Muscle of leg (tissue), 11 donors: ENCODE results near the gene SORCS3. TPM values are rescaled to one million over a fixed set of nuclear protein-coding genes. Genes with fewer than 3 reads are reported as not detected.
A peak's percentile ranks its signal among the peaks of the same experiment; 100 is the strongest.
"Not testable (repeated sequence)": the region's sequence is repeated elsewhere in the genome, so short reads cannot be mapped to it uniquely, and the experiment has no call there.

ENCODE experiments used
- DNase-seq: peaks from one replicate; pipeline ENCODE4 v3.0.0; 2013
- H3K27ac ChIP-seq: one replicate; pipeline ENCODE4 v1.5.1; 2013; ENCODE audit warnings: mild to moderate bottlenecking, low read length, control low read depth
- H3K27me3 ChIP-seq: one replicate; pipeline ENCODE4 v1.6.1; 2013; ENCODE audit warnings: low read length; ENCODE audit not compliant: control insufficient read depth, insufficient read depth
- H3K36me3 ChIP-seq: one replicate; pipeline ENCODE4 v1.6.1; 2013; ENCODE audit warnings: low read length; ENCODE audit not compliant: control insufficient read depth, insufficient read depth
- H3K4me1 ChIP-seq: one replicate; pipeline ENCODE4 v1.6.1; 2013; ENCODE audit warnings: low read length; ENCODE audit not compliant: control insufficient read depth, insufficient read depth
- H3K4me3 ChIP-seq: one replicate; pipeline ENCODE4 v1.5.1; 2013; ENCODE audit warnings: low read length, control low read depth
- H3K9me3 ChIP-seq: replicated peaks from 2 replicates; pipeline ENCODE4 v1.6.1; 2013; ENCODE audit warnings: low read depth, low read length; ENCODE audit not compliant: control insufficient read depth
- WGBS: methylation state at CpG from one replicate; pipeline ENCODE4 v1.1.5; 2013; ENCODE audit warnings: missing lambda C conversion rate; ENCODE audit not compliant: insufficient coverage; 5-methylcytosine and 5-hydroxymethylcytosine counted together
- polyA plus RNA-seq, 8 donors: library from polyadenylated mRNA; unstranded; fragments of 120-200 nt; gene quantifications; one replicate each; pipeline versions ENCODE4 v1.2.1 to v1.2.3, GENCODE V29; 2013; ENCODE audit warnings: inconsistent platforms in 1 of 8, low replicate concordance in 1 of 8; ENCODE audit not compliant: insufficient read length in 8 of 8, insufficient read depth in 1 of 8
- total RNA-seq: library from RNA; stranded (reverse); fragments of 120-200 nt; gene quantifications from one replicate; pipeline ENCODE4 v1.2.4, GENCODE V29; 2013

The SORCS3 gene
- total and polyA plus RNA-seq, 9 donors: 0.03 to 0.36 (median 0.13) TPM; not detected in 1

DNA sequence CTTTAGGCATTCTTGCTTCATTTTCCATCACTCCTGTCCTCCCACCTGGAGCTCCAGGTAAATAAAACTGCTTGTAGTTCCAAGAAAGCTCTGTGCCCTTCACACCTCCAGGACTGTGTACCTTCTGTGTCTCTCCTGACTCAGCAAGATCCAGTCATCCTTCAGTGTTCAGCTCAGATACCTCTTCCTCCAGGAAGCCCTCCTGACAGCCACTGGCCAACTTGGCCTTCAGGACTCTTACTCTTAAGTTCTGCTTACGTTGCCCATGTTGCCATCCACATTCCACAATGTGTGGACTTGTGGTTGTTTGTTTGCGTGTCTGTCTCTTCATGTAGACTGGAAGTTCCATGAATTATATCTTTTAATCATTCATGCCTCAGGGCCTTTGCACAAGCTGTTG lies 48.0 kb downstream of the SORCS3 start:
- WGBS: no CpG with 5 or more reads among the region's 2 CpGs
- no peaks in the 10 kb centered on the region for H3K9me3 ChIP-seq
- H3K36me3 ChIP-seq: no peaks in the 10 kb centered on the region
- H3K27ac ChIP-seq: no peak overlapping the region
- H3K27me3 ChIP-seq: no peaks in the 10 kb centered on the region
- no peaks in the 10 kb centered on the region for H3K4me1 ChIP-seq
- H3K4me3 ChIP-seq: no peak overlapping the region
- DNase-seq: no peak

DNA sequence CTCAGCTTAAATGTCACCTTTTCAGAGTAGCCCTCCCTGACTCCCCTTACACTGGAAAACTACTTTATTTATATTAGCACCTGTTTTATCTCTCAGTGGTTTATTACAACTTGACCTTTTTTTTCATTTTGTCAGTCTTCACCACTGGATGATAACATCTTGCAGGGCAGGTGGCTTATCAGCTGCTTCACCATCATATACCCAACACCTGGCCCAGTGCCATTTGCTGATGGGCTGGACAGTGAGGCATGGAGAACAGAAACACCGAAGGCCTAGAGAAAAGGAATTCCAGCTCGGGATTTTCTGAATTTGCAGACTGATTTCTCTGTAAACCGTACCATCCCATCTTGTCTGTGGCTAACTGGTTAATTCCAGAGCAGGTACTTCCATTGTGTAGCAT lies 48.5 kb downstream of the SORCS3 start:
- Histone ChIP-seq H3K36me3 (no peaks in the 10 kb centered on the region), H3K9me3 (no peaks in the 10 kb centered on the region), H3K4me1 (no peaks in the 10 kb centered on the region), H3K27me3 (no peaks in the 10 kb centered on the region), H3K27ac (no peak overlapping the region), H3K4me3 (no peak overlapping the region)
- no peak for DNase-seq
- 87% methylated on average over 3 of the region's 3 CpGs for WGBS

DNA sequence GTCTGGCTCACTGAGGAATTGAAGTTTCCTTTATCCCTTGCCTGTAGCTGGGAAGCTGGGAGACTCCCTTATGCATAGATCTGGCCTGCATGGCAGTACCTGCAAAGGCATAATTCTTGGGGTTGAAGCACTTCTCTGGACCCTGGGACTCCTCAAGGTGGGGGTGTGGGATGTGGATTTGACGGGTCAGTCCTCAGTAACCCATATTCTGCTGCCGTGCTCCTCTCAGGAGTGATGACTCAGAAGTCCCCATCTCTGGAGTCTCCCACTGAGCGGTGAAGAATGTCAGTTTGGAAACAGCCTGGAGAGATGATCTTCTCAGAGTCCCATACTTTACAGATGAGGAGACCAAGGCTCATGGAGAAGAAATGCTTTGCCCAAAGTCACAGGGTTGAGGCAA lies 49.0 kb downstream of the SORCS3 start:
- H3K27me3 ChIP-seq: no peaks in the 10 kb centered on the region
- H3K36me3 ChIP-seq: no peaks in the 10 kb centered on the region
- no peaks in the 10 kb centered on the region for H3K4me1 ChIP-seq
- no CpG with 5 or more reads among the region's 3 CpGs for WGBS
- H3K27ac ChIP-seq: no peak overlapping the region
- H3K4me3 ChIP-seq: no peak overlapping the region
- H3K9me3 ChIP-seq: no peaks in the 10 kb centered on the region
- no peak for DNase-seq

DNA sequence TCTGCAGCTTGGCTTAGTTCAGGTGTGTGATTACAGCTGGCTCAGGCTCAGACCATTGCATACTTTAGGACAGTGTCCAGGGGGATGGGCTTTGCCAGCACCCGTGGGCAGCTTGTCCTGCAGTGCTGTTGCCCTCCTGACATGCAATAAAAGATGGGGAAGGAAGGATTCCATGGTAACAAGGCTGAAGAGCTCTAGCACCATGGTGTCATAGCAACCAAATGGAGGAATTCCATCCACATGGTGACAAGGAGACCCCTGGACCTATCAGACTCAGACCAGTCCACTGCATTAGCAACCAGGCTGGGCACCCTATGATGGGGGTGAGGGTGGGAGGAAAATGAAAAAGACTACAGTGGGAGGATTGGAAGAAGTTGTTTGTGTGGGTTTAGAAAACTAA lies 49.9 kb downstream of the SORCS3 start:
- DNase-seq: no peak
- Histone ChIP-seq H3K36me3 (no peaks in the 10 kb centered on the region), H3K27me3 (no peaks in the 10 kb centered on the region), H3K27ac (no peak overlapping the region), H3K4me3 (no peak overlapping the region), H3K4me1 (no peaks in the 10 kb centered on the region), H3K9me3 (no peaks in the 10 kb centered on the region)
- 25% methylated on average over 1 of the region's 1 CpG for WGBS

DNA sequence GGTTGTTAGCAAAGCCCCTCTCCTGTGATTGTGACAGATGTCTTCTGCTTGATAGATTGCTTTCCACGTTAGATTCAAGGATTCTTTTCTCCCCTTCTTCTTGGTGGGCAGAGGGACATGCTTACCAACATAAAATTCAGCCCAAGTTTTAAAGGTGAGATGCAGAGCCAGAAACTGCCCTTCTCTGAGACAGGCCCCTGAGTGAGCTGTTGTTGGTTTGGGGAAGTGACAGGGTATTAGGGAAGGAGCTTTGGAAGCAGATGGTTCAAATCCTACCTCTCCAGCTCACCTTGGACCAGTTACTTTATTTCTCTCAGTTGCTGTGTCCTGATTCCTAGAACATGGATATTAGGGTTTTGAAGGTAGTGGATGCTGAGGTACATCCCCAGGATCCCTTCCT lies 53.0 kb downstream of the SORCS3 start:
- Histone ChIP-seq H3K27me3 (no peaks in the 10 kb centered on the region), H3K9me3 (no peaks in the 10 kb centered on the region), H3K27ac (no peak overlapping the region), H3K4me3 (no peak overlapping the region), H3K36me3 (no peaks in the 10 kb centered on the region), H3K4me1 (no peaks in the 10 kb centered on the region)
- DNase-seq: no peak
- no CpG with 5 or more reads among the region's 1 CpG for WGBS

DNA sequence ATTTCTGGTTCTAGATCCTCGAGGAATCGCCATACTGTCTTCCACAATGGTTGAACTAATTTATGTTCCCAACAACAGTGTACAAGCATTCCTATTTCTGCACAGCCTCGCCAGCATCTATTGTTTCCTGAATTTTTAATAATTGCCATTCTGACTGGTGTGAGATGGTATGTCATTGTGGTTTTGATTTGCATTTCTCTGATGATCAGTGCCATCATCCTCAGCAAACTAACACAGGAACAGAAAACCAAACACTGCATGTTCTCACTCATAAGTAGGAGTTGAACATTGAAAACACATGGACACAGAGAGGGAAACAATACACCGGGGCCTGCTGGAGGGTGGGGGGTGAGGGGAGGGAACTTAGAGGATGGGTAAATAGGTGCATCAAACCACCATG lies 62.2 kb downstream of the SORCS3 start:
- DNase-seq, H3K36me3 ChIP-seq, H3K4me1 ChIP-seq, H3K27ac ChIP-seq, H3K27me3 ChIP-seq, H3K9me3 ChIP-seq, H3K4me3 ChIP-seq: not testable (repeated sequence)
- WGBS: no CpG with 5 or more reads among the region's 4 CpGs

DNA sequence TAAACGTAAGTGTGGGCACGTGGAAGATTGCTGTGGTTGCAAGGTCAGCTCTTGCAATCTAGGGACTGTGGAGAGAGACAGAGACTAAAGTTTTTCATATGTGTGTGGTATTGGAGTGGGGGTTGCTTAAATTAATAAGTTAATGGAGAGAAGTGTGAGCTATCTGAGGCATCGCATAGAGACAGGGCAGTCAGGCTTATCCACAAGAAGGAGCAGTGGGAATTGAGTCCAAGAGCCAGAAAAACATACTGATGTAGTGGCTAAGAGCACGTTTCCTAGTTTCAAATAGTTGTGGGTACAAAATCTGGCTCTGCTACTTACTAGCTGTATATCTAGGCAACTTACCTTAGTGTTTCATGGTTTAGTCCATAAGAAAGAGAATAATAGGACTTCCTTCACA lies 65.8 kb downstream of the SORCS3 start:
- Histone ChIP-seq H3K4me1 (no peaks in the 10 kb centered on the region), H3K4me3 (no peak overlapping the region), H3K27me3 (no peaks in the 10 kb centered on the region), H3K9me3 (no peaks in the 10 kb centered on the region), H3K36me3 (no peaks in the 10 kb centered on the region), H3K27ac (no peak overlapping the region)
- 71% methylated on average over 3 of the region's 4 CpGs for WGBS
- no peak for DNase-seq

DNA sequence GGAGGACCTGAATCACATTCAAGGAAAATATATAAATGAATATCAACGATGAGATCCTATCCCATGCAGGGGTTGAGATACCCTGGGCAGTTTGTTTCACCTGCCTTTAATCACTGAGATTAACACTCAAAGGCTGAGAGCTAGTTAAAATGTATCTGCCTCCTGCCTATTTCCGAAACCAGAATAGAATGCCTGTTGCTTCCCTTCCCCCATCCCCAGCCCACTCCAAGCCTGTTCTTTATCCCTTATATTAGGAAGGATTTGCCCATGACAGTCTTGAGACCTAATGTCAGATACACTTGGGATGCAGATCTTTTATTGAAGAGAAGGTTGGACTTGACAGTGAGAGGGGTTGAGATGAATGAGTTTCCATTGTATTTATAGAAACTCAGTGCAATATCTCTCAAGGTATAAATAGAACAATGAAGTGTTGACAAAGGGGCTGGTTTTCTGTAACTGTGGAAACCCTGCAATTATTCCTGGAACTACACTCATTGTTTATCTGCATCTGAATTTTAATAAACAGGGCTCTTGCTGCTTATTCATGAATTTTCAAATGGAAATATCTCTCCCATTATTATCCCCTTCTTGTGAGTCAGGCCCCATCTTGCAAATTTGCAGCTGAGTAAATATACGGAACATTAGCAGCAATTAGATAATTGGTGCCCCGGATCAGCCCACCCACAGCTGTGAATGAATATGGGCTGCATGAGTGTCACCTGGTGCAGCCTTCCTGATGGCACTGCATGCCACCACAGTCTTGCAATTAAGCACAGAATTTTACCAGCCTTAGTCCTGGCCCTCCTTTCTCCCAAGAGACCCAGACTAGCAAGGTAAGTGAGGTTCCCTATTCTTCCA lies 66.7 kb downstream of the SORCS3 start:
- no peak overlapping the region for H3K27ac ChIP-seq

DNA sequence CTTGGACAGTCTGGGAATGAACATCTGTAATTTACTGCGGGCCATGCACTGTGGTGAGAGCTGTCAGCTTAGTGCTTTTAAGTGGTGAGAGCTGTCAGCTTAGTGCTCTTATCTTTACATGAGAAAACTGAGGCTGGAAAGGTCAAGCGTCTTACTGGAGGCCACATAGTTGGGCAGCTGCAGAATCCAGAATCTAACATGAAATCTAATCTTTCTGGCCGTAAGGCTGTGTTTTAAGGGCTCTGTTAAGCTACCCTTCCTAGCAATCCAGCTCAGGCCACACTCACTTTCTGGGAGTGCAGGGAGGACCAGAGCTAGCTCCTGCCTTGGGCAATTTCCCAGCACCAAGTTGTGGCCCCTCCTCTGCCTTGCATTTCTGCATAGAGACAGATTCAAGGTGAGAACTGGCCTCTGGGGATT lies 70.2 kb downstream of the SORCS3 start:
- Histone ChIP-seq H3K4me1 (no peaks in the 10 kb centered on the region), H3K9me3 (no peaks in the 10 kb centered on the region), H3K4me3 (no peak overlapping the region), H3K27me3 (no peaks in the 10 kb centered on the region), H3K27ac (no peak overlapping the region), H3K36me3 (no peaks in the 10 kb centered on the region)
- no peak for DNase-seq
- WGBS: 23% methylated on average over 3 of the region's 3 CpGs

More for the DNA sequence above, 66.7 kb downstream of the SORCS3 start:
- no CpG with 5 or more reads among the region's 4 CpGs for WGBS
- DNase-seq: peak; percentile 1
- Histone ChIP-seq H3K36me3 (no peaks in the 10 kb centered on the region), H3K4me3 (no peak overlapping the region), H3K4me1 (no peaks in the 10 kb centered on the region), H3K9me3 (no peaks in the 10 kb centered on the region), H3K27me3 (no peaks in the 10 kb centered on the region)

DNA sequence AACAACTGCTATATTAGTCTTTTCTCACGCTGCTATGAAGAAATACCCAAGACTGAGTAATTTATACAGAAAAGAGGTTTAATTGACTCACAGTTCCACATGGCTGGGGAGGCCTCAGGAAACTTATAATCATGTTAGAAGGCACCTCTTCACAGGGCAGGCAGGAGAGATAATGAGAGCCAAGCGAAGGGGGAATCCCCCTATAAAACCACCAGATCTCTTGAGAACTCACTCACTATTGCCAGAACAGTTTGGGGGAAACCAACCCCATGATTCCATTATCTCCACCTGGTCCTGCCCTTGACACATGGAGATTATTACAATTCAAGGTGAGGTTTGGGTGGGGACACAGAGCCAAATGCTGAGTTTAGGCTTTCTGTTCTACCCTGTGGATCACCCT lies 89.5 kb downstream of the SORCS3 start:
- not testable (repeated sequence) for H3K27me3 ChIP-seq, H3K4me1 ChIP-seq, DNase-seq, H3K27ac ChIP-seq, H3K36me3 ChIP-seq, H3K4me3 ChIP-seq, H3K9me3 ChIP-seq
- WGBS: no CpG with 5 or more reads among the region's 2 CpGs

DNA sequence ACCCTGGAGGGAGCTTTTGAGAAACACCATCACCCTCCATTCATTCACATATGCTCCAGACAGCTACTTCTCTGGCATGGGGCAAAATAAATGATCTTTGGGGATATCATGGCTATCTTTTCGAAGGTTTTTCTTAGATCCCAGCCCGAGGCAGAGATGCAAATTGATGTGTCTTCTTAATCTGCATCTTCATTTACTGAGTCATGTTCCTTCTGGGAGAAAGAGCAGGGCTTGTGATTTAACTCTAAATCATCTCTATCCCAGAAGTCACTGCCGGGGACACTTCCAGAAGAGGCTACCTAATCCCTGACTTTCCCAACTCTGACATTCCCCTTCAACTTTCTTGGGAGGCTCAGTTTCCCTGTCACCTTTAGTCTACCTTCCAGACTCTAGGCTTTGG lies 90.1 kb downstream of the SORCS3 start:
- no peak overlapping the region for H3K4me3 ChIP-seq
- H3K36me3 ChIP-seq: no peaks in the 10 kb centered on the region
- H3K27me3 ChIP-seq: peaks cover 2% of the 10 kb centered on the region
- no peaks in the 10 kb centered on the region for H3K4me1 ChIP-seq
- no peak for DNase-seq
- H3K9me3 ChIP-seq: no peaks in the 10 kb centered on the region
- no peak overlapping the region for H3K27ac ChIP-seq
- WGBS: 86% methylated on average over 1 of the region's 3 CpGs
